ENCODE results near the gene EIF1AX. TPM values are rescaled to one million over a fixed set of nuclear protein-coding genes. Genes with fewer than 3 reads are reported as not detected.
"Not testable (repeated sequence)": the region's sequence is repeated elsewhere in the genome, so short reads cannot be mapped to it uniquely, and the experiment has no call there.

The EIF1AX gene
- 70.8 and 77.8 TPM in 2 replicates for polyA plus RNA-seq (2014; cell fraction: cytosol; rRNA removed)
- polyA plus RNA-seq (2014; cell fraction: nucleus; rRNA removed) = 39.4 and 46.4 TPM in 2 replicates

- DNase-seq (ENCODE audit: low spot score) = peak; percentile 97
These were observed at the start of gene EIF1AX for GRCh38 chrX:20141281-20142220. Gene EIF1AX, minus strand, starts transcription at chrX:20141838. Its CDS starts 198 bp downstream, at chrX:20141640.

- no peak for DNase-seq (ENCODE audit: low spot score)
These were observed 47.5 kb upstream of the EIF1AX start for GRCh38 chrX:20189171-20189570.

- DNase-seq (ENCODE audit: low spot score) = no peak
These were observed 40.1 kb upstream of the EIF1AX start for GRCh38 chrX:20181598-20182329.

- no peak for DNase-seq (ENCODE audit: low spot score)
These were observed 35.5 kb upstream of the EIF1AX start for GRCh38 chrX:20177093-20177492.

- no peak for DNase-seq (ENCODE audit: low spot score)
These were observed 32.2 kb upstream of the EIF1AX start for GRCh38 chrX:20173856-20174255.

GRCh38 chrX:20173313-20173712 is 31.7 kb upstream of the EIF1AX start:
- no peak for DNase-seq (ENCODE audit: low spot score)

- DNase-seq (ENCODE audit: low spot score) = no peak
These were observed 30.2 kb upstream of the EIF1AX start for GRCh38 chrX:20171887-20172286.

- not testable (repeated sequence) for DNase-seq (ENCODE audit: low spot score)
These were observed 20.9 kb upstream of the EIF1AX start for GRCh38 chrX:20162516-20162915.

- no peak for DNase-seq (ENCODE audit: low spot score)
These were observed 18.3 kb upstream of the EIF1AX start for GRCh38 chrX:20159797-20160385.

- DNase-seq (ENCODE audit: low spot score) = no peak
These were observed 10.1 kb upstream of the EIF1AX start for GRCh38 chrX:20151689-20152088.

- no peak for DNase-seq (ENCODE audit: low spot score)
These were observed 7.7 kb upstream of the EIF1AX start for GRCh38 chrX:20149326-20149725.

- DNase-seq (ENCODE audit: low spot score) = no peak
These were observed 5.9 kb upstream of the EIF1AX start for GRCh38 chrX:20147561-20147960.

GRCh38 chrX:20144491-20144890 is 2.9 kb upstream of the EIF1AX start:
- no peak for DNase-seq (ENCODE audit: low spot score)

GRCh38 chrX:20143561-20143960 is 1.9 kb upstream of the EIF1AX start:
- peak; percentile 3 for DNase-seq (ENCODE audit: low spot score)

GRCh38 chrX:20143111-20143510 is 1.5 kb upstream of the EIF1AX start:
- DNase-seq (ENCODE audit: low spot score) = no peak

- DNase-seq (ENCODE audit: low spot score) = no peak
These were observed 1.2 kb downstream of the EIF1AX start for GRCh38 chrX:20140420-20140819.

- no peak for DNase-seq (ENCODE audit: low spot score)
These were observed 1.7 kb downstream of the EIF1AX start for GRCh38 chrX:20139966-20140365.

GRCh38 chrX:20135944-20136343 is 5.7 kb downstream of the EIF1AX start:
- no peak for DNase-seq (ENCODE audit: low spot score)

GRCh38 chrX:20132666-20133065 is 9.0 kb downstream of the EIF1AX start:
- no peak for DNase-seq (ENCODE audit: low spot score)

- no peak for DNase-seq (ENCODE audit: low spot score)
These were observed 11.3 kb downstream of the EIF1AX start for GRCh38 chrX:20130357-20130756.

GRCh38 chrX:20129547-20129946 is 12.1 kb downstream of the EIF1AX start:
- no peak for DNase-seq (ENCODE audit: low spot score)

- DNase-seq (ENCODE audit: low spot score) = no peak
These were observed 13.0 kb downstream of the EIF1AX start for GRCh38 chrX:20128670-20129069.
